Astrocyte (in vitro differentiated cells and primary cell): Measurements from ENCODE around the gene PHF12. TPM values are rescaled to one million over a fixed set of nuclear protein-coding genes. Genes with fewer than 3 reads are reported as not detected.
"Not testable (repeated sequence)": the region's sequence is repeated elsewhere in the genome, so short reads cannot be mapped to it uniquely, and the experiment has no call there.

Source experiments
- DNase-seq: peaks from one replicate; pipeline ENCODE4 v3.0.0-alpha.2; 2010; ENCODE audit warnings: low read depth
- FAIRE-seq: peaks from 2 replicates; lab custom pipeline; 2011; peaks lifted over from hg19 to GRCh38; lab: Jason Lieb, UNC
- H2AFZ ChIP-seq: 2 replicates; pipeline ENCODE4 v1.6.0; 2012; ENCODE audit warnings: low read depth, low read length, inconsistent platforms
- H3K27ac ChIP-seq: 2 replicates; pipeline ENCODE4 v1.5.1; 2011; ENCODE audit warnings: low read depth, low read length, inconsistent platforms
- H3K27me3 ChIP-seq: 2 replicates; pipeline ENCODE4 v1.6.0; 2011; ENCODE audit warnings: low read length, inconsistent platforms; ENCODE audit not compliant: insufficient read depth
- H3K36me3 ChIP-seq: 2 replicates; pipeline ENCODE4 v1.5.1; 2011; ENCODE audit warnings: low read length, inconsistent platforms; ENCODE audit not compliant: insufficient read depth
- H3K4me1 ChIP-seq: 2 replicates; pipeline ENCODE4 v1.5.1; 2011; ENCODE audit warnings: low read length, inconsistent platforms; ENCODE audit not compliant: insufficient read depth
- H3K4me2 ChIP-seq: 2 replicates; pipeline ENCODE4 v1.6.0; 2012; ENCODE audit warnings: low read length, inconsistent platforms
- H3K4me3 ChIP-seq: 2 replicates; pipeline ENCODE4 v1.5.1; 2011; ENCODE audit warnings: low read depth, mild to moderate bottlenecking, low read length, inconsistent platforms; ENCODE audit not compliant: insufficient read depth
- H3K79me2 ChIP-seq: 2 replicates; pipeline ENCODE4 v1.6.0; 2012; ENCODE audit warnings: mild to moderate bottlenecking, low read length, inconsistent platforms; ENCODE audit not compliant: insufficient read depth
- H3K9ac ChIP-seq: 2 replicates; pipeline ENCODE4 v1.6.0; 2012; ENCODE audit warnings: mild to moderate bottlenecking, low read length, inconsistent platforms
- H3K9me3 ChIP-seq: 2 replicates; pipeline ENCODE4 v1.5.1; 2012; ENCODE audit warnings: low read depth, mild to moderate bottlenecking, low read length, inconsistent platforms; ENCODE audit not compliant: insufficient read depth
- H4K20me1 ChIP-seq: 2 replicates; pipeline ENCODE4 v1.6.0; 2012; ENCODE audit warnings: low read length, inconsistent platforms; ENCODE audit not compliant: insufficient read depth
- H3K27ac Mint-ChIP-seq: one replicate; pipeline ENCODE4 v1.8.0; 2021; ENCODE audit warnings: mild to moderate bottlenecking, mixed read lengths; ENCODE audit not compliant: unreplicated experiment
- H3K27me3 Mint-ChIP-seq: one replicate; pipeline ENCODE4 v1.8.0; 2021; ENCODE audit warnings: low read depth, mixed read lengths; ENCODE audit not compliant: unreplicated experiment
- H3K36me3 Mint-ChIP-seq: one replicate; pipeline ENCODE4 v1.8.0; 2021; ENCODE audit warnings: low read depth, mixed read lengths; ENCODE audit not compliant: unreplicated experiment
- H3K4me1 Mint-ChIP-seq: one replicate; pipeline ENCODE4 v1.8.0; 2021; ENCODE audit warnings: low read depth, mixed read lengths; ENCODE audit not compliant: unreplicated experiment
- H3K4me3 Mint-ChIP-seq: one replicate; pipeline ENCODE4 v1.8.0; 2021; ENCODE audit warnings: mild to moderate bottlenecking, moderate library complexity, mixed read lengths; ENCODE audit not compliant: unreplicated experiment
- H3K9me3 Mint-ChIP-seq: one replicate; pipeline ENCODE4 v1.8.0; 2021; ENCODE audit warnings: mild to moderate bottlenecking, mixed read lengths; ENCODE audit not compliant: unreplicated experiment
- CTCF ChIP-seq: IDR thresholded peaks from 2 replicates; pipeline ENCODE4 v1.5.1; 2011; ENCODE audit warnings: low read depth, mild to moderate bottlenecking, inconsistent platforms, low read length, moderate library complexity; ENCODE audit not compliant: insufficient read depth
- EZH2 ChIP-seq: IDR thresholded peaks from 2 replicates; pipeline ENCODE4 v1.6.1; 2012; ENCODE audit warnings: mild to moderate bottlenecking, low read length, inconsistent platforms; ENCODE audit not compliant: insufficient read depth
- total RNA-seq: library from RNA; stranded (reverse); gene quantifications from 2 replicates; pipeline ENCODE4 v1.2.1, GENCODE V29; 2021

PHF12 gene
- total RNA-seq, 1 donor from 2014 or later, result 41.6 TPM

GRCh38 chr17:28878981-28879380 lies 72.3 kb downstream of the PHF12 start:
- Mint-ChIP-seq H3K4me3 (no peak overlapping the region), H3K27ac (no peak overlapping the region), H3K9me3 (no peaks in the 10 kb centered on the region), H3K36me3 (peaks cover 25% of the 10 kb centered on the region), H3K4me1 (peaks cover 2% of the 10 kb centered on the region), H3K27me3 (no peaks in the 10 kb centered on the region)
- H2AFZ ChIP-seq, result no peak overlapping the region
- no peak overlapping the region for H3K4me3 ChIP-seq
- H3K79me2 ChIP-seq, result no peaks in the 10 kb centered on the region
- no peak for TF ChIP-seq EZH2
- peak; percentile 35 for TF ChIP-seq CTCF
- H4K20me1 ChIP-seq, result no peaks in the 10 kb centered on the region
- H3K36me3 ChIP-seq, result no peaks in the 10 kb centered on the region
- H3K9ac ChIP-seq, result no peak overlapping the region
- FAIRE-seq (no peak), DNase-seq (peak; percentile 27)
- no peaks in the 10 kb centered on the region for H3K4me1 ChIP-seq
- H3K4me2 ChIP-seq, result no peak overlapping the region
- H3K27ac ChIP-seq, result no peak overlapping the region
- H3K27me3 ChIP-seq, result no peaks in the 10 kb centered on the region
- H3K9me3 ChIP-seq, result no peaks in the 10 kb centered on the region

- Histone ChIP-seq H3K27ac (no peak overlapping the region), H4K20me1 (no peaks in the 10 kb centered on the region), H2AFZ (no peak overlapping the region), H3K9ac (no peak overlapping the region), H3K79me2 (no peaks in the 10 kb centered on the region), H3K4me2 (no peak overlapping the region), H3K4me1 (no peaks in the 10 kb centered on the region), H3K9me3 (no peaks in the 10 kb centered on the region), H3K36me3 (no peaks in the 10 kb centered on the region), H3K27me3 (no peaks in the 10 kb centered on the region), H3K4me3 (no peak overlapping the region)
- no peak for DNase-seq
- Mint-ChIP-seq H3K9me3 (no peaks in the 10 kb centered on the region), H3K4me1 (peaks cover 2% of the 10 kb centered on the region), H3K4me3 (no peak overlapping the region), H3K27ac (no peak overlapping the region), H3K27me3 (no peaks in the 10 kb centered on the region), H3K36me3 (peaks cover 25% of the 10 kb centered on the region)
- no peak for TF ChIP-seq EZH2
- no peak for TF ChIP-seq CTCF
- no peak for FAIRE-seq
These were observed 73.0 kb downstream of the PHF12 start for GRCh38 chr17:28878158-28878910.

DNA sequence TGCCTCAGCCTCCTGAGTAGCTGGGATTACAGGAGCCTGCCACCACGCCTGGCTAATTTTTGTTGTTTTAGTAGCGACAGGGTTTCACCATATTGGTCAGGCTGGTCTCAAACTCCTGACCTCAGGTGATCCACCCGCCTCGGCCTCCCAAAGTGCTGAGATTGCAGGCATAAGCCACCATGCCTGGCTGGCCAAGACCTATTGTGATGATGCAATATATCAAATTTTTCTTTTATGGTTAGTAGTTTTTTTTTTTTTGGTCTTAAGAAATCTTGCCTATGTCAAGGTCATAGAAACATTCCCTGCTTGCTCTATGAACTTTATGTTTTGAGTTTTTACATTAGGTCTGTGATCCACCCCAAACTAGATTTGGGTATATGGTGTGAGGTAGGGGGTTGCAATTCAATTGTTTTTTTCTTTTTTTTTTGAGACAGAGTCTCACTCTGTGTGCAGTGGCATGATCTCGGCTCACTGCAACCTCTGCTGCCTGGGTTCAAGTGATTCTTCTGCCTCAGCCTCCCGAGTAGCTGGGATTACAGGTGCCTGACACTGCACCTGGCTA lies 74.1 kb downstream of the PHF12 start:
- H3K9ac ChIP-seq, H3K4me1 Mint-ChIP-seq: not testable (repeated sequence)

More for the DNA sequence above, 74.1 kb downstream of the PHF12 start:
- H3K36me3 Mint-ChIP-seq, result peaks cover 21% of the 10 kb centered on the region
- DNase-seq, H3K79me2 ChIP-seq, H3K9me3 ChIP-seq, H3K4me1 ChIP-seq, H3K27ac ChIP-seq, H3K27me3 Mint-ChIP-seq, H3K36me3 ChIP-seq, H2AFZ ChIP-seq, H3K9me3 Mint-ChIP-seq, H3K27me3 ChIP-seq, H3K4me3 Mint-ChIP-seq, H4K20me1 ChIP-seq, H3K4me3 ChIP-seq, H3K27ac Mint-ChIP-seq, FAIRE-seq, H3K4me2 ChIP-seq: not testable (repeated sequence)
